K562 (cell line): Measurements from ENCODE around the gene ADORA3. TPM values are rescaled to one million over a fixed set of nuclear protein-coding genes. Genes with fewer than 3 reads are reported as not detected.

ENCODE experiments used
- DNMT1 ChIP-seq: fragments of 450-650 bp; IDR thresholded peaks from 2 replicates; pipeline ENCODE4 v1.6.1; 2016; ENCODE audit warnings: antibody characterized with exemption, mild to moderate bottlenecking
- NCOR1 ChIP-seq: fragments of 450-650 bp; IDR thresholded peaks from 2 replicates; pipeline ENCODE4 v1.6.1; 2016; ENCODE audit warnings: mild to moderate bottlenecking, moderate library complexity
- NFE2L1 ChIP-seq: fragments of 450-650 bp; IDR thresholded peaks from 2 replicates; pipeline ENCODE4 v1.6.1; 2016; ENCODE audit warnings: missing genetic modification characterization, low read depth, mild to moderate bottlenecking, missing compliant biosample characterization, moderate library complexity, borderline replicate concordance
- NR4A1 ChIP-seq, 2 experiments: fragments of 250-450 bp in 1 of 2; fragments of 450-650 bp in 1 of 2; sonication (Bioruptor Pico) in 1 of 2; IDR thresholded peaks; 2 replicates each; pipeline versions ENCODE4 v1.4.0 to v1.6.1; 2016 to 2020; ENCODE audit warnings: mild to moderate bottlenecking in 2 of 2, missing compliant biosample characterization in 1 of 2, missing genetic modification characterization in 1 of 2, moderate library complexity in 1 of 2
- PHB2 ChIP-seq: fragments of 450-650 bp; IDR thresholded peaks from 2 replicates; pipeline ENCODE4 v1.6.1; 2017; ENCODE audit warnings: low read depth
- PML ChIP-seq: IDR thresholded peaks from 2 replicates; pipeline ENCODE4 v1.6.1; 2012; ENCODE audit warnings: low read length, inconsistent platforms
- PRMT5 ChIP-seq: sonication (generic); formaldehyde crosslinking; IDR thresholded peaks from 2 replicates; pipeline ENCODE4 v1.5.0; 2020; ENCODE audit warnings: missing genetic modification reagents
- RERE ChIP-seq: sonication (generic); formaldehyde crosslinking; IDR thresholded peaks from 2 replicates; pipeline ENCODE4 v1.8.0; 2023; ENCODE audit warnings: missing genetic modification reagents, mild to moderate bottlenecking, borderline replicate concordance
- SIX5 ChIP-seq, 2 experiments: IDR thresholded peaks; 2 replicates each; pipeline ENCODE4 v1.6.1; 2011; ENCODE audit warnings: low read length in 2 of 2, borderline replicate concordance in 1 of 2, low read depth in 1 of 2, mild to moderate bottlenecking in 1 of 2, moderate library complexity in 1 of 2; ENCODE audit not compliant: insufficient read depth in 1 of 2
- ZBTB17 ChIP-seq: fragments of 450-650 bp; formaldehyde crosslinking; IDR thresholded peaks from 2 replicates; pipeline ENCODE4 v1.4.0; 2020; ENCODE audit warnings: mild to moderate bottlenecking
- ZFX ChIP-seq: sonication (generic); formaldehyde crosslinking; IDR thresholded peaks from 2 replicates; pipeline ENCODE4 v1.8.0; 2022; ENCODE audit warnings: mild to moderate bottlenecking, missing genetic modification reagents, moderate library complexity
- ZNF668 ChIP-seq: fragments of 250-450 bp; sonication (Bioruptor Pico); IDR thresholded peaks from 2 replicates; pipeline ENCODE4 v1.8.0; 2022; ENCODE audit warnings: mild to moderate bottlenecking, inconsistent platforms
- ZNF76 ChIP-seq: fragments of 250-450 bp; sonication (Bioruptor Pico); IDR thresholded peaks from 2 replicates; pipeline ENCODE4 v1.4.0; 2020; ENCODE audit warnings: mild to moderate bottlenecking, moderate library complexity, borderline replicate concordance
- ZNF780A ChIP-seq: fragments of 250-450 bp; sonication (Bioruptor Pico); IDR thresholded peaks from 2 replicates; pipeline ENCODE4 v1.5.0; 2021; ENCODE audit warnings: mild to moderate bottlenecking
- ZNF79 ChIP-seq: fragments of 250-450 bp; sonication (Bioruptor Pico); IDR thresholded peaks from 2 replicates; pipeline ENCODE4 v1.4.0; 2020; ENCODE audit warnings: low read depth, mild to moderate bottlenecking, moderate library complexity
- ZNF830 ChIP-seq: fragments of 250-450 bp; sonication (Bioruptor Pico); IDR thresholded peaks from 2 replicates; pipeline ENCODE4 v1.5.0; 2021; ENCODE audit warnings: mild to moderate bottlenecking
- polyA plus RNA-seq, 8 experiments: library from polyadenylated mRNA; depleted of rRNA in 4 of 8; stranded (reverse) in 5 of 8; unstranded in 3 of 8; fragments of >200 nt; fragmentation: Nextera tagmentation in 2 of 8; fragmentation: Illumina TruSeq in 1 of 8; extraction: Ambion mirVana in 2 of 8; extraction: Trizol in 1 of 8; gene quantifications; 2 replicates each; pipeline versions ENCODE4 v1.2.1 to v1.2.3, GENCODE V29; 2011 to 2014; ENCODE audit warnings: inconsistent platforms in 1 of 8, missing spikeins in 1 of 8
- total RNA-seq, 7 experiments: library from RNA; depleted of rRNA in 6 of 7; stranded (reverse); fragments of >200 nt in 6 of 7; fragmentation: Illumina TruSeq in 2 of 7; extraction: Trizol in 2 of 7; gene quantifications; 2 replicates each; pipeline versions ENCODE4 v1.2.1 to v1.2.3, GENCODE V29; 2011 to 2021; ENCODE audit warnings: low replicate concordance in 1 of 7
- TF ChIP-seq, protein P1 (sequence below), 2 experiments: fragments of 450-650 bp; conservative IDR thresholded peaks; 2 replicates each; pipeline ENCODE4 v1.6.1; 2017; ENCODE audit warnings: mild to moderate bottlenecking in 2 of 2, moderate library complexity in 2 of 2
- TF ChIP-seq, protein P2 (sequence below): sonication (generic); formaldehyde crosslinking; IDR thresholded peaks from 2 replicates; pipeline ENCODE4 v1.9.0; 2022; ENCODE audit warnings: mild to moderate bottlenecking, missing genetic modification reagents
- TF ChIP-seq, protein P3 (sequence below): fragments of 250-450 bp; sonication (Bioruptor Pico); IDR thresholded peaks from 2 replicates; pipeline ENCODE4 v1.8.0; 2021; ENCODE audit warnings: moderate library complexity, mild to moderate bottlenecking, inconsistent platforms

Gene ADORA3
- total and polyA plus RNA-seq, 9 of the 15 experiments (the other 6 are each of a cell fraction or from before 2014, with no cell fraction given), result 0.09 to 0.35 (median 0.16) TPM; not detected in 3

DNA sequence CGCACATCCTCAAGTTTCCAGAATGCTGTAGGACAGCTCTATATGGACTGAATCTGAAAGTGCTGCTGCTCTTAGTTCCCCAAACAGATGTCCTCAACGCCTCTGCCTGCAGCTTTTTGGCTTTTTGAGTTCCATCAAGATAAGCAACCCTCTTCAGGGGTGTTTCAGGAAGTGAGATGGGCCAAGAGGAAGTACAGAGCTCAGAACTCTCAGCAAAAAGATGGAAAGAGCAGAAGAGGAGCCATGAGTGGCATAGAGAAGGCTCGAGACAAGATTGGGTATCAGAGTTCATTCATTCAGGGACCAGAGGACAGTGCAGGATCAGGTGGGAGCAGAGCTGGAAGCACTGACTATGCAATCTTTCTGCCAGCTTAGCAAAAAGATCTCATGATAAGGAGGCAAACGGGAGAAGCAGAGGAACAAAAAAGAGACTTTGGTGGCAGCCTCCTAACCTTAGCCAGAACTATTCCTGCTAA, at the start of gene ADORA3, which contains the start of gene TMIGD3 (continued):
- TF ChIP-seq RERE (no peak), SIX5 (IDR thresholded peaks at IDR 0.05; ENCODE audit: borderline replicate concordance in 1 of 2, insufficient read depth in 1 of 2, low read depth in 1 of 2, low read length in 2 of 2) (no peak), NFE2L1 (tag) (no peak), PHB2 (no peak), PML (no peak), NCOR1 (no peak), ZFX (CRISPR knock-in tag) (no peak), ZNF668 (CRISPR knock-in tag) (no peak), ZNF830 (CRISPR knock-in tag) (0 out of 2 replicates have a peak, but pooled peaks have one; percentile 37), ZBTB17 (CRISPR knock-in tag) (peak; percentile 75; the same call in 1 of the 2 replicates), DNMT1 (no peak), NR4A1 (CRISPR knock-in tag; IDR thresholded peaks at IDR 0.05) (no peak), NR4A1 (tag; IDR thresholded peaks at IDR 0.05) (peak; percentile 65; the same call in 1 of the 2 replicates), ZNF780A (CRISPR knock-in tag) (no peak), PRMT5 (CRISPR knock-in tag) (no peak), ZNF76 (CRISPR knock-in tag) (peak; percentile 81; the same call in 1 of the 2 replicates), ZNF79 (CRISPR knock-in tag) (peak; percentile 64; the same call in 1 of the 2 replicates)
- TF ChIP-seq, protein P1, sequence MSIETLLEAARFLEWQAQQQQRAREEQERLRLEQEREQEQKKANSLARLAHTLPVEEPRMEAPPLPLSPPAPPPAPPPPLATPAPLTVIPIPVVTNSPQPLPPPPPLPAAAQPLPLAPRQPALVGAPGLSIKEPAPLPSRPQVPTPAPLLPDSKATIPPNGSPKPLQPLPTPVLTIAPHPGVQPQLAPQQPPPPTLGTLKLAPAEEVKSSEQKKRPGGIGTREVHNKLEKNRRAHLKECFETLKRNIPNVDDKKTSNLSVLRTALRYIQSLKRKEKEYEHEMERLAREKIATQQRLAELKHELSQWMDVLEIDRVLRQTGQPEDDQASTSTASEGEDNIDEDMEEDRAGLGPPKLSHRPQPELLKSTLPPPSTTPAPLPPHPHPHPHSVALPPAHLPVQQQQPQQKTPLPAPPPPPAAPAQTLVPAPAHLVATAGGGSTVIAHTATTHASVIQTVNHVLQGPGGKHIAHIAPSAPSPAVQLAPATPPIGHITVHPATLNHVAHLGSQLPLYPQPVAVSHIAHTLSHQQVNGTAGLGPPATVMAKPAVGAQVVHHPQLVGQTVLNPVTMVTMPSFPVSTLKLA (conservative IDR thresholded peaks at IDR 0.05), result no peak
- TF ChIP-seq, protein P2, sequence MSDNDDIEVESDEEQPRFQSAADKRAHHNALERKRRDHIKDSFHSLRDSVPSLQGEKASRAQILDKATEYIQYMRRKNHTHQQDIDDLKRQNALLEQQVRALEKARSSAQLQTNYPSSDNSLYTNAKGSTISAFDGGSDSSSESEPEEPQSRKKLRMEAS (CRISPR knock-in tag), result no peak
- TF ChIP-seq, protein P3, sequence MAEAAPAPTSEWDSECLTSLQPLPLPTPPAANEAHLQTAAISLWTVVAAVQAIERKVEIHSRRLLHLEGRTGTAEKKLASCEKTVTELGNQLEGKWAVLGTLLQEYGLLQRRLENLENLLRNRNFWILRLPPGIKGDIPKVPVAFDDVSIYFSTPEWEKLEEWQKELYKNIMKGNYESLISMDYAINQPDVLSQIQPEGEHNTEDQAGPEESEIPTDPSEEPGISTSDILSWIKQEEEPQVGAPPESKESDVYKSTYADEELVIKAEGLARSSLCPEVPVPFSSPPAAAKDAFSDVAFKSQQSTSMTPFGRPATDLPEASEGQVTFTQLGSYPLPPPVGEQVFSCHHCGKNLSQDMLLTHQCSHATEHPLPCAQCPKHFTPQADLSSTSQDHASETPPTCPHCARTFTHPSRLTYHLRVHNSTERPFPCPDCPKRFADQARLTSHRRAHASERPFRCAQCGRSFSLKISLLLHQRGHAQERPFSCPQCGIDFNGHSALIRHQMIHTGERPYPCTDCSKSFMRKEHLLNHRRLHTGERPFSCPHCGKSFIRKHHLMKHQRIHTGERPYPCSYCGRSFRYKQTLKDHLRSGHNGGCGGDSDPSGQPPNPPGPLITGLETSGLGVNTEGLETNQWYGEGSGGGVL, result no peak
